ENCODE data around the gene HOMER3.
A peak's percentile ranks its signal among the peaks of the same experiment; 100 is the strongest.

The HOMER3 gene

DNA sequence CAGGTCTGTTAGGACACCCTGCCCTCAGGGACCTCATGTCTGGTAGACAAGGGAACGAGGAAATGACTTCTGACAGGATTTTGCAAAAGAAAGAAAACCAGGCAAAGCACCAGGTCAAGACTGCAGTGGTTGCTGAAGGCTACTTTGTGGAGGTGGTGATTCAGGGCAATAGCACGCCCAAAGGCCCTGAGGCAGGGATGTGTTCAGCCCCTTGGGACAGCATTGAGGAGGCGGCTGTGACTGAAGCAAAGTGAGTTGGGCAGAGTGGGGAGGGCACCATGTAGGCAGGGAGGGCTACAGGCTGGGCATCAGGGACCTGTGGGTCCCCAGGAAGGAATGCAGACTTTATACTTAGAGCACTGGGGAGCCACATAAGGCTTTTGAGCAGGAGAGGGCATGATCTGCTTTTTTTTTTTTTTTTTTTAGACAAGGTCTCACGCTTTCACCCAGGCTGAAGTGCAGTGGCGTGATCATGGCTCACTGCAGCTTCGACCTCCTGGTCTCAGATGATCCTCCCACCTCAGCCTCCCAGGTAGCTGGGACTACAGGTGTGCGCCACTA, 10.8 kb upstream of the HOMER3 start:
- Histone ChIP-seq H3K4me1 (ENCODE audit: control insufficient read depth, insufficient read depth, low read length) (no peaks in the 10 kb centered on the region), H3K9me3 (ENCODE audit: control insufficient read depth, insufficient read depth, low read depth, low read length) (no peaks in the 10 kb centered on the region), H3K4me3 (ENCODE audit: low read depth, low read length) (no peak overlapping the region), H3K27ac (ENCODE audit: extremely low read depth, low read depth, low read length) (no peak overlapping the region), H3K36me3 (ENCODE audit: control insufficient read depth in 2 of 2, insufficient read depth in 1 of 2, low read length in 2 of 2) (no peaks in the 10 kb centered on the region)
- TF ChIP-seq FEZF1 (tag by site-specific recombination; IDR thresholded peaks at IDR 0.05) (no peak), ZNF16 (tag by site-specific recombination; IDR thresholded peaks at IDR 0.05; ENCODE audit: low read depth) (peak; percentile 83), ZNF350 (tag by site-specific recombination; IDR thresholded peaks at IDR 0.05) (no peak), ZNF654 (tag by site-specific recombination; IDR thresholded peaks at IDR 0.05; ENCODE audit: low read depth) (no peak), ZBTB48 (tag by site-specific recombination; IDR thresholded peaks at IDR 0.05) (no peak), ZNF140 (tag by site-specific recombination; IDR thresholded peaks at IDR 0.05) (no peak), ZNF169 (tag by site-specific recombination; IDR thresholded peaks at IDR 0.05) (no peak), ZNF623 (tag by site-specific recombination; IDR thresholded peaks at IDR 0.05) (peak; percentile 94), ZNF555 (tag by site-specific recombination; conservative IDR thresholded peaks at IDR 0.05) (no peak)
- TF ChIP-seq, protein P1, sequence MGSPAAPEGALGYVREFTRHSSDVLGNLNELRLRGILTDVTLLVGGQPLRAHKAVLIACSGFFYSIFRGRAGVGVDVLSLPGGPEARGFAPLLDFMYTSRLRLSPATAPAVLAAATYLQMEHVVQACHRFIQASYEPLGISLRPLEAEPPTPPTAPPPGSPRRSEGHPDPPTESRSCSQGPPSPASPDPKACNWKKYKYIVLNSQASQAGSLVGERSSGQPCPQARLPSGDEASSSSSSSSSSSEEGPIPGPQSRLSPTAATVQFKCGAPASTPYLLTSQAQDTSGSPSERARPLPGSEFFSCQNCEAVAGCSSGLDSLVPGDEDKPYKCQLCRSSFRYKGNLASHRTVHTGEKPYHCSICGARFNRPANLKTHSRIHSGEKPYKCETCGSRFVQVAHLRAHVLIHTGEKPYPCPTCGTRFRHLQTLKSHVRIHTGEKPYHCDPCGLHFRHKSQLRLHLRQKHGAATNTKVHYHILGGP (tag by site-specific recombination; IDR thresholded peaks at IDR 0.05) = no peak
- ChIA-PET POLR2A (no interaction called here), CTCF (no interaction called here)

DNA sequence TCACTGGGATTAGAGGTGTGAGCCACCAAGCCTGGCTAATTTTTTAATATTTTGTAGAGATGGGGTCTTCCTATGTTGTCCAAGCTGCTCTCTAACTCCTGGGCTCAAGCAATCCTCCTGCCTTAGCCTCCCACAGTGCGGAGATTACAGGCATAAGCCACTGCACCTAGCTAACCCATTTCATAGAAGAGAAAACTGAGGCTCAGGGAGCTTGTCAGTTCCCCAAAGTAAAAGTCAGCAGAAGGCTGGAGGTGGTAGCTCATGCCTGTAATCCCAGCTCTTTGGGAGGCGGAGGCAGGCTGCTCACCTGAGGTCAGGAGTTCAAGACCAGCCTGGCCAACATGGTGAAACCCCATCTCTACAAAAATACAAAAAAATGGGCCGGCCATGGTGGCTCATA, 8.8 kb upstream of the HOMER3 start:
- Histone ChIP-seq H3K9me3 (ENCODE audit: control insufficient read depth, insufficient read depth, low read depth, low read length) (no peaks in the 10 kb centered on the region), H3K4me1 (ENCODE audit: control insufficient read depth, insufficient read depth, low read length) (no peaks in the 10 kb centered on the region), H3K36me3 (ENCODE audit: control insufficient read depth in 2 of 2, insufficient read depth in 1 of 2, low read length in 2 of 2) (no peaks in the 10 kb centered on the region), H3K4me3 (ENCODE audit: low read depth, low read length) (no peak overlapping the region), H3K27ac (ENCODE audit: extremely low read depth, low read depth, low read length) (no peak overlapping the region)
- CTCF ChIA-PET = interaction anchor here (0.6 to 0.9 kb wide), 3 partner anchors 21 to 83 kb away, joined by 3 read pairs; no protein-coding TSS in a partner anchor
- TF ChIP-seq ZNF24 (tag by site-specific recombination; IDR thresholded peaks at IDR 0.05) (no peak), ZNF157 (tag by site-specific recombination; IDR thresholded peaks at IDR 0.05) (no peak), ZNF521 (tag by site-specific recombination; IDR thresholded peaks at IDR 0.05) (no peak), ZNF529 (tag by site-specific recombination; IDR thresholded peaks at IDR 0.05; ENCODE audit: insufficient replicate concordance) (no peak), ZNF19 (tag by site-specific recombination; IDR thresholded peaks at IDR 0.05; ENCODE audit: low read depth) (no peak), ZNF624 (tag by site-specific recombination; IDR thresholded peaks at IDR 0.05) (no peak), ZNF623 (tag by site-specific recombination; IDR thresholded peaks at IDR 0.05) (no peak), ZNF600 (tag by site-specific recombination; IDR thresholded peaks at IDR 0.05) (no peak), MZF1 (tag by site-specific recombination; IDR thresholded peaks at IDR 0.05; ENCODE audit: borderline replicate concordance) (no peak), ZNF654 (tag by site-specific recombination; IDR thresholded peaks at IDR 0.05; ENCODE audit: low read depth) (no peak), ZNF335 (tag by site-specific recombination; conservative IDR thresholded peaks at IDR 0.05) (no peak), ZNF404 (tag by site-specific recombination; IDR thresholded peaks at IDR 0.05) (no peak)
- TF ChIP-seq, protein P2, sequence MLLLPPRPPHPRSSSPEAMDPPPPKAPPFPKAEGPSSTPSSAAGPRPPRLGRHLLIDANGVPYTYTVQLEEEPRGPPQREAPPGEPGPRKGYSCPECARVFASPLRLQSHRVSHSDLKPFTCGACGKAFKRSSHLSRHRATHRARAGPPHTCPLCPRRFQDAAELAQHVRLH (tag by site-specific recombination; IDR thresholded peaks at IDR 0.05) = no peak
- TF ChIP-seq, protein P3, sequence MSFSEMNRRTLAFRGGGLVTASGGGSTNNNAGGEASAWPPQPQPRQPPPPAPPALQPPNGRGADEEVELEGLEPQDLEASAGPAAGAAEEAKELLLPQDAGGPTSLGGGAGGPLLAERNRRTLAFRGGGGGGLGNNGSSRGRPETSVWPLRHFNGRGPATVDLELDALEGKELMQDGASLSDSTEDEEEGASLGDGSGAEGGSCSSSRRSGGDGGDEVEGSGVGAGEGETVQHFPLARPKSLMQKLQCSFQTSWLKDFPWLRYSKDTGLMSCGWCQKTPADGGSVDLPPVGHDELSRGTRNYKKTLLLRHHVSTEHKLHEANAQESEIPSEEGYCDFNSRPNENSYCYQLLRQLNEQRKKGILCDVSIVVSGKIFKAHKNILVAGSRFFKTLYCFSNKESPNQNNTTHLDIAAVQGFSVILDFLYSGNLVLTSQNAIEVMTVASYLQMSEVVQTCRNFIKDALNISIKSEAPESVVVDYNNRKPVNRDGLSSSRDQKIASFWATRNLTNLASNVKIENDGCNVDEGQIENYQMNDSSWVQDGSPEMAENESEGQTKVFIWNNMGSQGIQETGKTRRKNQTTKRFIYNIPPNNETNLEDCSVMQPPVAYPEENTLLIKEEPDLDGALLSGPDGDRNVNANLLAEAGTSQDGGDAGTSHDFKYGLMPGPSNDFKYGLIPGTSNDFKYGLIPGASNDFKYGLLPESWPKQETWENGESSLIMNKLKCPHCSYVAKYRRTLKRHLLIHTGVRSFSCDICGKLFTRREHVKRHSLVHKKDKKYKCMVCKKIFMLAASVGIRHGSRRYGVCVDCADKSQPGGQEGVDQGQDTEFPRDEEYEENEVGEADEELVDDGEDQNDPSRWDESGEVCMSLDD (tag by site-specific recombination; IDR thresholded peaks at IDR 0.05) = no peak
- TF ChIP-seq, protein P4, sequence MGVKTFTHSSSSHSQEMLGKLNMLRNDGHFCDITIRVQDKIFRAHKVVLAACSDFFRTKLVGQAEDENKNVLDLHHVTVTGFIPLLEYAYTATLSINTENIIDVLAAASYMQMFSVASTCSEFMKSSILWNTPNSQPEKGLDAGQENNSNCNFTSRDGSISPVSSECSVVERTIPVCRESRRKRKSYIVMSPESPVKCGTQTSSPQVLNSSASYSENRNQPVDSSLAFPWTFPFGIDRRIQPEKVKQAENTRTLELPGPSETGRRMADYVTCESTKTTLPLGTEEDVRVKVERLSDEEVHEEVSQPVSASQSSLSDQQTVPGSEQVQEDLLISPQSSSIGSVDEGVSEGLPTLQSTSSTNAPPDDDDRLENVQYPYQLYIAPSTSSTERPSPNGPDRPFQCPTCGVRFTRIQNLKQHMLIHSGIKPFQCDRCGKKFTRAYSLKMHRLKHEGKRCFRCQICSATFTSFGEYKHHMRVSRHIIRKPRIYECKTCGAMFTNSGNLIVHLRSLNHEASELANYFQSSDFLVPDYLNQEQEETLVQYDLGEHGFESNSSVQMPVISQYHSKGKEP (tag by site-specific recombination; IDR thresholded peaks at IDR 0.05) = no peak
- POLR2A ChIA-PET = no interaction called here

All from HEK293 (cell line).